ENCODE measurements around the gene ANO4.

The ANO4 gene

DNA sequence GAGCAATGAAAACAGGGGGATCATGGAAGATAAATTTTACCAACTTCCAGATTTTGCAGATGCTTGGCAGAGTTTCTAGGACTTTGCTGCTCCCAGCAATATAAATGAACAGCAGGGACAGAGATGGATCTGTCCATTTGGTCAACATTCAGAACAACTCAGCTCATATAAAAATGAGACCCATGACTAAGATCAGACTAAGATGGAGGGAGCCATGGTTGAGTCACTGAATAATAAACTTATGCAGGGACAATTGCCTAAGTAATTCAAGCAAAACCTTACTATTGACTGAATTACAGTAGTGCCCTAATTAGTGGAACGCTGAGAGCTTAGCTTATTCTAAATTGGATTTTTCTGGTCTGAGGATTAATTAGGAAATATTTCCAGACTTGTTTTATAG is 210.3 kb downstream of the ANO4 start:
- no peak for ATAC-seq
- no peak for TF ChIP-seq CSDC2 (CRISPR knock-in tag; IDR thresholded peaks at IDR 0.05)
- TF ChIP-seq, protein P1, sequence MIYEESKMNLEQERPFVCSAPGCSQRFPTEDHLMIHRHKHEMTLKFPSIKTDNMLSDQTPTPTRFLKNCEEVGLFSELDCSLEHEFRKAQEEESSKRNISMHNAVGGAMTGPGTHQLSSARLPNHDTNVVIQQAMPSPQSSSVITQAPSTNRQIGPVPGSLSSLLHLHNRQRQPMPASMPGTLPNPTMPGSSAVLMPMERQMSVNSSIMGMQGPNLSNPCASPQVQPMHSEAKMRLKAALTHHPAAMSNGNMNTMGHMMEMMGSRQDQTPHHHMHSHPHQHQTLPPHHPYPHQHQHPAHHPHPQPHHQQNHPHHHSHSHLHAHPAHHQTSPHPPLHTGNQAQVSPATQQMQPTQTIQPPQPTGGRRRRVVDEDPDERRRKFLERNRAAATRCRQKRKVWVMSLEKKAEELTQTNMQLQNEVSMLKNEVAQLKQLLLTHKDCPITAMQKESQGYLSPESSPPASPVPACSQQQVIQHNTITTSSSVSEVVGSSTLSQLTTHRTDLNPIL (CRISPR knock-in tag; IDR thresholded peaks at IDR 0.05; ENCODE audit: low read depth): no peak
- TF ChIP-seq, protein P2, sequence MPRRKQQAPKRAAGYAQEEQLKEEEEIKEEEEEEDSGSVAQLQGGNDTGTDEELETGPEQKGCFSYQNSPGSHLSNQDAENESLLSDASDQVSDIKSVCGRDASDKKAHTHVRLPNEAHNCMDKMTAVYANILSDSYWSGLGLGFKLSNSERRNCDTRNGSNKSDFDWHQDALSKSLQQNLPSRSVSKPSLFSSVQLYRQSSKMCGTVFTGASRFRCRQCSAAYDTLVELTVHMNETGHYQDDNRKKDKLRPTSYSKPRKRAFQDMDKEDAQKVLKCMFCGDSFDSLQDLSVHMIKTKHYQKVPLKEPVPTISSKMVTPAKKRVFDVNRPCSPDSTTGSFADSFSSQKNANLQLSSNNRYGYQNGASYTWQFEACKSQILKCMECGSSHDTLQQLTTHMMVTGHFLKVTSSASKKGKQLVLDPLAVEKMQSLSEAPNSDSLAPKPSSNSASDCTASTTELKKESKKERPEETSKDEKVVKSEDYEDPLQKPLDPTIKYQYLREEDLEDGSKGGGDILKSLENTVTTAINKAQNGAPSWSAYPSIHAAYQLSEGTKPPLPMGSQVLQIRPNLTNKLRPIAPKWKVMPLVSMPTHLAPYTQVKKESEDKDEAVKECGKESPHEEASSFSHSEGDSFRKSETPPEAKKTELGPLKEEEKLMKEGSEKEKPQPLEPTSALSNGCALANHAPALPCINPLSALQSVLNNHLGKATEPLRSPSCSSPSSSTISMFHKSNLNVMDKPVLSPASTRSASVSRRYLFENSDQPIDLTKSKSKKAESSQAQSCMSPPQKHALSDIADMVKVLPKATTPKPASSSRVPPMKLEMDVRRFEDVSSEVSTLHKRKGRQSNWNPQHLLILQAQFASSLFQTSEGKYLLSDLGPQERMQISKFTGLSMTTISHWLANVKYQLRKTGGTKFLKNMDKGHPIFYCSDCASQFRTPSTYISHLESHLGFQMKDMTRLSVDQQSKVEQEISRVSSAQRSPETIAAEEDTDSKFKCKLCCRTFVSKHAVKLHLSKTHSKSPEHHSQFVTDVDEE (CRISPR knock-in tag; IDR thresholded peaks at IDR 0.05): no peak
- no peak for TF ChIP-seq TCF4 (CRISPR knock-in tag; IDR thresholded peaks at IDR 0.05; ENCODE audit: borderline replicate concordance)
- TF ChIP-seq BACH2 (CRISPR knock-in tag; IDR thresholded peaks at IDR 0.05; ENCODE audit: borderline replicate concordance): no peak
- TF ChIP-seq, protein P3, sequence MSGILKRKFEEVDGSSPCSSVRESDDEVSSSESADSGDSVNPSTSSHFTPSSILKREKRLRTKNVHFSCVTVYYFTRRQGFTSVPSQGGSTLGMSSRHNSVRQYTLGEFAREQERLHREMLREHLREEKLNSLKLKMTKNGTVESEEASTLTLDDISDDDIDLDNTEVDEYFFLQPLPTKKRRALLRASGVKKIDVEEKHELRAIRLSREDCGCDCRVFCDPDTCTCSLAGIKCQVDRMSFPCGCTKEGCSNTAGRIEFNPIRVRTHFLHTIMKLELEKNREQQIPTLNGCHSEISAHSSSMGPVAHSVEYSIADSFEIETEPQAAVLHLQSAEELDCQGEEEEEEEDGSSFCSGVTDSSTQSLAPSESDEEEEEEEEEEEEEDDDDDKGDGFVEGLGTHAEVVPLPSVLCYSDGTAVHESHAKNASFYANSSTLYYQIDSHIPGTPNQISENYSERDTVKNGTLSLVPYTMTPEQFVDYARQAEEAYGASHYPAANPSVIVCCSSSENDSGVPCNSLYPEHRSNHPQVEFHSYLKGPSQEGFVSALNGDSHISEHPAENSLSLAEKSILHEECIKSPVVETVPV (CRISPR knock-in tag; IDR thresholded peaks at IDR 0.05): no peak
- TF ChIP-seq SNAI2 (CRISPR knock-in tag; IDR thresholded peaks at IDR 0.05): no peak
- TF ChIP-seq, protein P4, sequence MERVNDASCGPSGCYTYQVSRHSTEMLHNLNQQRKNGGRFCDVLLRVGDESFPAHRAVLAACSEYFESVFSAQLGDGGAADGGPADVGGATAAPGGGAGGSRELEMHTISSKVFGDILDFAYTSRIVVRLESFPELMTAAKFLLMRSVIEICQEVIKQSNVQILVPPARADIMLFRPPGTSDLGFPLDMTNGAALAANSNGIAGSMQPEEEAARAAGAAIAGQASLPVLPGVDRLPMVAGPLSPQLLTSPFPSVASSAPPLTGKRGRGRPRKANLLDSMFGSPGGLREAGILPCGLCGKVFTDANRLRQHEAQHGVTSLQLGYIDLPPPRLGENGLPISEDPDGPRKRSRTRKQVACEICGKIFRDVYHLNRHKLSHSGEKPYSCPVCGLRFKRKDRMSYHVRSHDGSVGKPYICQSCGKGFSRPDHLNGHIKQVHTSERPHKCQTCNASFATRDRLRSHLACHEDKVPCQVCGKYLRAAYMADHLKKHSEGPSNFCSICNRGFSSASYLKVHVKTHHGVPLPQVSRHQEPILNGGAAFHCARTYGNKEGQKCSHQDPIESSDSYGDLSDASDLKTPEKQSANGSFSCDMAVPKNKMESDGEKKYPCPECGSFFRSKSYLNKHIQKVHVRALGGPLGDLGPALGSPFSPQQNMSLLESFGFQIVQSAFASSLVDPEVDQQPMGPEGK (CRISPR knock-in tag; IDR thresholded peaks at IDR 0.05; ENCODE audit: borderline replicate concordance): no peak
- no peak for TF ChIP-seq TOX (CRISPR knock-in tag; IDR thresholded peaks at IDR 0.05; ENCODE audit: borderline replicate concordance)
- no peak for TF ChIP-seq PPARA (CRISPR knock-in tag; IDR thresholded peaks at IDR 0.05; ENCODE audit: borderline replicate concordance)
- TF ChIP-seq RARB (CRISPR knock-in tag; IDR thresholded peaks at IDR 0.05): no peak
- TF ChIP-seq ZNF8 (CRISPR knock-in tag; IDR thresholded peaks at IDR 0.05): no peak
- no peak for TF ChIP-seq ARNTL (CRISPR knock-in tag; IDR thresholded peaks at IDR 0.05; ENCODE audit: borderline replicate concordance, low read depth)
- TF ChIP-seq, protein P5, sequence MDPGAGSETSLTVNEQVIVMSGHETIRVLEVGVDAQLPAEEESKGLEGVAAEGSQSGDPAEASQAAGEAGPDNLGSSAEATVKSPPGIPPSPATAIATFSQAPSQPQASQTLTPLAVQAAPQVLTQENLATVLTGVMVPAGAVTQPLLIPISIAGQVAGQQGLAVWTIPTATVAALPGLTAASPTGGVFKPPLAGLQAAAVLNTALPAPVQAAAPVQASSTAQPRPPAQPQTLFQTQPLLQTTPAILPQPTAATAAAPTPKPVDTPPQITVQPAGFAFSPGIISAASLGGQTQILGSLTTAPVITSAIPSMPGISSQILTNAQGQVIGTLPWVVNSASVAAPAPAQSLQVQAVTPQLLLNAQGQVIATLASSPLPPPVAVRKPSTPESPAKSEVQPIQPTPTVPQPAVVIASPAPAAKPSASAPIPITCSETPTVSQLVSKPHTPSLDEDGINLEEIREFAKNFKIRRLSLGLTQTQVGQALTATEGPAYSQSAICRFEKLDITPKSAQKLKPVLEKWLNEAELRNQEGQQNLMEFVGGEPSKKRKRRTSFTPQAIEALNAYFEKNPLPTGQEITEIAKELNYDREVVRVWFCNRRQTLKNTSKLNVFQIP (CRISPR knock-in tag; IDR thresholded peaks at IDR 0.05; ENCODE audit: borderline replicate concordance, low read depth): no peak
- no peak for TF ChIP-seq ZFP3 (CRISPR knock-in tag; IDR thresholded peaks at IDR 0.05)

DNA sequence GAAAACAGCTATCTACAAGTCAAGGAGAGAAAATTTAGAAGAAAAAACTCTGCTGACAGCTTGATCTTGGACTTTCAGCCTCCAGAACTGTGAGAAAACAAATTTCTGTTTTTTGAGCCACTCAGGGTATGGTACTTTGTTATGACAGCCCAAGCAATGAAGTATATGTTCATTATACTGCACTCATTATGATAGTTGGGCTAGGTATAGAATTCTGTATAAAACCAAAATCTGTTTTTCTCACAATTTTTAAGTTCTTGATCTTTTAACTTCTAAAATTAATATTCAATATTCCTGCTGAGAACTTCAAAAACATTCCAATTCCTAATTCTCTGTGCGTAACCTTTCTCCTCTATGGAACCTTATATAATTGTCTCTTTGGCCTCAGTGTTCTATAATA is 214.7 kb downstream of the ANO4 start:
- TF ChIP-seq ZFP30 (CRISPR knock-in tag; IDR thresholded peaks at IDR 0.05): no peak
- no peak for TF ChIP-seq PPARA (CRISPR knock-in tag; IDR thresholded peaks at IDR 0.05; ENCODE audit: borderline replicate concordance)
- TF ChIP-seq, protein P3 (CRISPR knock-in tag; IDR thresholded peaks at IDR 0.05): no peak
- no peak for TF ChIP-seq ESRRG (CRISPR knock-in tag; IDR thresholded peaks at IDR 0.05)
- TF ChIP-seq BACH2 (CRISPR knock-in tag; IDR thresholded peaks at IDR 0.05; ENCODE audit: borderline replicate concordance): no peak
- TF ChIP-seq, protein P1 (CRISPR knock-in tag; IDR thresholded peaks at IDR 0.05; ENCODE audit: low read depth): no peak
- TF ChIP-seq, protein P4 (CRISPR knock-in tag; IDR thresholded peaks at IDR 0.05; ENCODE audit: borderline replicate concordance): no peak
- no peak for TF ChIP-seq ARNTL (CRISPR knock-in tag; IDR thresholded peaks at IDR 0.05; ENCODE audit: borderline replicate concordance, low read depth)
- no peak for TF ChIP-seq ZNF565 (CRISPR knock-in tag; conservative IDR thresholded peaks at IDR 0.05; ENCODE audit: low read depth)
- no peak for TF ChIP-seq ISL1 (CRISPR knock-in tag; IDR thresholded peaks at IDR 0.05)
- TF ChIP-seq SNAI2 (CRISPR knock-in tag; IDR thresholded peaks at IDR 0.05): no peak
- TF ChIP-seq ZFP3 (CRISPR knock-in tag; IDR thresholded peaks at IDR 0.05): no peak
- no peak for TF ChIP-seq TOX (CRISPR knock-in tag; IDR thresholded peaks at IDR 0.05; ENCODE audit: borderline replicate concordance)
- TF ChIP-seq TCF4 (CRISPR knock-in tag; IDR thresholded peaks at IDR 0.05; ENCODE audit: borderline replicate concordance): no peak
- ATAC-seq: no peak
